ENCODE results near the gene KLHL29. TPM values are rescaled to one million over a fixed set of nuclear protein-coding genes. Genes with fewer than 3 reads are reported as not detected.

The KLHL29 gene
- total RNA-seq, 4 donors from 2014 or later = 7.6 to 15.3 (median 8.4) TPM

DNA sequence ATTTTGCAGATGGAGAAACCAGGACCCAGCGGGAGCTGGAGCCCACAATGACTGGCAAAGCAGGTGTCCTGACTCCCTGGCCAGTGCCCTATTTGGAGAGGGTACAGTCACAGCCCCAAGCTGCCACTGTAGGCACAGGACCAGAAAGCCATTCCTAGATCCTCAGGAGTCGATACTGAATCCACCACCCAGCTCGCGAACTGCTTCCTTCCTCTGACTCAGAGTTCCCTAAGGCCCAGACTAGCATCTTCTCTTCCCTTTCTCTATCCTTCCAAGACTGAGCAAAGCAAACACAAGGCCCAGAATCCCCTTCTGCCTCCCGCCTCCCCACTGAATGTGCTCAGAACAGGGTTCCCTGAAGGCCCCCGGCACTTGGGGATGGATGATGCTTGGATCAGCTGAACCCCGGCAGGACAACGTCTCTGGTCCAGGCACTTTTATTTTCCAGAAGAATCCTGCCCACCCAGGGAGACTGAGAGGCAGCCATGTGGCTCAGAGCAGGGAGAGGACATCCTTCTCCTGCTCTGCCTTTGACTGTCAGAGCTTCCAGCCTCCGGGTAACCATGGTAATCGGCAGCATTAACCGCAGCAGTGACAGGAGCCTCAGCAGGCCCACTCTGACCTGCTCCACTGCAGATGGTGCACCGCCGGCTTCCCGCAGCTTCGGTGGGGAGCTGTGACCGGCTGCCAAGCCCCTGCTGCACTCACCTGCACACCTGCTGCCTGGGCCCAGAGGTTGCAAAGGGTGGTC lies 34.8 kb upstream of the KLHL29 start:
- TF ChIP-seq CTCF (IDR thresholded peaks at IDR 0.05; ENCODE audit: low read depth) = no peak

DNA sequence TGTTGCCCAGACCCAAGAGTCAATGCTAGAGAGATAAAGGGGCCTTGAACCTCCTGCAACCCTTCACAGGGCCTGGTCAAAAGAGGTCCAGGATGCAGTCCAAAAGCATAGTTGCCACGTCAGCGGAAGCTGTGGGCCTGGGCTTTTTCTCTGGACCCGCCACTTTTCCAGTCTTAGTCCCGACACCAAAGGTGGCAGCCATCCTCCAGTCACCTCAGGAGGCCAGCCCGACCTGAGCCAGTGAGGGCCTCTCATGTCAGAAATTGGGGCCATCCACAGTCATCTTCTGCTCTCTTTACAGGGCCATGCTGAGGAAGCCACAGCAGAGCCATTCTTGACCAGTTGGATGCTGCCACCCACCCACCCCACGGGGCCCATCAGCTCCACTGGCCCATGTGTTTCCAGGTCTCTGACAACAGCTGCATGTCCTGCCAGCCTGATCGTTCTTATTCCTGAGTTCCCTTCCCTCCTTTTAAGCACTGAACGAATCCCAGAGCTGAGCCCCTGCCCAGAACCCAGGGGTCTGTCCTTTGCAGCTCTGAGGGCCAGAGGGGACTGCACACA lies 34.1 kb upstream of the KLHL29 start:
- TF ChIP-seq CTCF (IDR thresholded peaks at IDR 0.05; ENCODE audit: low read depth) = no peak

DNA sequence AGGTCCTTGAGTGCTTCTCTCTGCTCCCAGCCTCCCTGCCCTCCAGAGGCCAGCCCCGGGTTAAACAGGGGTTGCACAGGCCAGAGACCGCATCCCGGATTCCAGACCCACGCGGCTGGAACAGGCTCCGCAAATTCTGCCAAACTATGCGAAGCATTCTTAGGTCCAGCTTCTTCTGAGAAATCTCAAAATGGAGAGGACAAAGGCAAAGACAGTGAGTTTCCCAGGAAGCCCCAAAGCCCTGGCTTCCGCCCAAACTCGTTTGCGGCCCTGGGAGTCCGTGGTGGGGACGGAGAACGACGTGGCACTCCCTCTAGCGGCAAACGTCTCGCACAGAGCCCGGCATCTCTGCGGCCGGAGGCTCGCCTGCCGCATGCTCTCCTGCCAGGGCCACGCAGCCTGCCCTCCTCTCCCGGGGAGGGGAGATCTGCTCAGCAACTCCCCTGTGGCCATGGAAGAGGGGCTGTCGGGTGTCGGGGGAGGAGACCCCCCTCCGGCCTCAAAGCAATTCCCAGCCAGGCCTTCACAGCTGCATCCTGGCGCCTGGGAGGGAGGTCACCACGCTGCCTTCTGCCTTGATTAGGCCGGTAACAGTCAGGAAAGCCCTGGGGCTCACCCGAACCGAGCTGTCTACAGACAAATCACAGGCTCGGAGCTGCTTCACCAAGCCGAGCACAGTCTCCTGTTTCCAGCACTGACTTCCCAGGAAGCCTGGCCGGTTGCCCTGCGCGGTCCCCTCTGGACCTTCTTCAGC lies 33.4 kb upstream of the KLHL29 start:
- TF ChIP-seq CTCF (IDR thresholded peaks at IDR 0.05; ENCODE audit: low read depth) = no peak

GRCh38 chr2:23354554-23354953 lies 30.4 kb upstream of the KLHL29 start:
- no peak for TF ChIP-seq CTCF (IDR thresholded peaks at IDR 0.05; ENCODE audit: low read depth)

DNA sequence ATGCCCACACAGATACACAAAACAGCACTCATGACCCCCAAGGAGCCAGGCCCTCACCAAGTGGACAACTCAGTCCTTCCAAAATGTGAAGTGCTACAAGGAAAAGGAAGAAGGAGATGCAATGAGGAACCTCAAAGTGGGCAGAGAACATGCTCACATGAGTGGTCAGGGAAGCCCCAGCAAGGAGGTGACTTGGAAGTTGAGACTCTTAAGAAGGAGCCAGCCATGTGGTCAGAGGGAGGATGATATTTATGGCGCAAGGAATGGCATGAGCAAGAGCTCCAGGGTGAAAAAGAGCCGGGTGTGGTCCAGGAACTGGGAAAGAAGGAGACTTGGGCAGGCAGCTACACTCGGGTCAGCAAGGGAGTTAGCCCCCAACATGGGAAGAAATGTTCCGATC lies 30.0 kb upstream of the KLHL29 start:
- no peak for TF ChIP-seq CTCF (IDR thresholded peaks at IDR 0.05; ENCODE audit: low read depth)

DNA sequence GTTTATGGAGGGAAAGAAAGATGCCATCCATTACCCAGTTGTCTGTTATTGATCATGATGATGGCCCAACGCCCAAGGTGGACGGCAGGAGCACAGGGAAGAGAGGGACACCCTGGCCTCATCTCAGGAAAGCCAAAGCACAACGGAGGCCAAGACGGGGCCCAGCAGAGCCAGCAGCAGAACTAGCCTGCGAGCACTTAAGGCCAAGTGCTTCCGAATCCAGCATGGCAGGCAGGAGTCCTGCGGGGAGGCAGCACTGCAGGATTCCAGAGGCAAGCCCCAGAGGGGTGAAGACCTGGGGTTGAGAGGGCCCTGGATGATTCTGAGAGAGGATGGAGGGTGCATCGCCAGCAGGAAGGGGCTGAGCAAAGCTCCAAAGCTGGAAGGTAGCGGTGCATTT lies 28.3 kb upstream of the KLHL29 start:
- TF ChIP-seq CTCF (IDR thresholded peaks at IDR 0.05; ENCODE audit: low read depth) = no peak
